CD4-positive, alpha-beta T cell (primary cell): ENCODE measurements around the gene NFIA. TPM values are rescaled to one million over a fixed set of nuclear protein-coding genes. Genes with fewer than 3 reads are reported as not detected.

ENCODE experiments used
- ATAC-seq: fragments of 200-7000 bp; cut with Tn5 transposase; one replicate; pipeline ENCODE4 v1.10.0; 2022; ENCODE audit warnings: mild to moderate bottlenecking; ENCODE audit not compliant: poor library complexity
- CTCF ChIA-PET: fragments of 350-600 bp; sonication (Branson Sonifier 250); formaldehyde crosslinking; loops from one replicate; lab custom pipeline; 2021; ENCODE audit warnings: antibody characterized with exemption, inconsistent platforms; lab: Charles Lee
- POLR2A ChIA-PET: fragments of 350-600 bp; sonication (Branson Sonifier 250); formaldehyde crosslinking; loops from one replicate; lab custom pipeline; 2021; ENCODE audit warnings: antibody characterized with exemption, inconsistent platforms; lab: Charles Lee
- DNase-seq, 14 experiments: peaks; one replicate each; pipeline ENCODE4 v3.0.0-alpha.2; 2013 to 2020; ENCODE audit warnings: mixed read lengths in 2 of 14
- H3K27ac ChIP-seq, 2 donors: one replicate each; pipeline versions ENCODE4 v1.5.1 to v1.7.0; 2013; ENCODE audit warnings: low read length in 2 of 2, low read depth in 1 of 2, mild to moderate bottlenecking in 1 of 2
- H3K27me3 ChIP-seq, 2 experiments: 1 replicate in 1 of 2; 2 replicates in 1 of 2; pipeline versions ENCODE4 v1.6.1 to v1.7.0; 2013; ENCODE audit warnings: low read length in 2 of 2, control low read depth in 1 of 2, mild to moderate bottlenecking in 1 of 2, moderate library complexity in 1 of 2; ENCODE audit not compliant: insufficient read depth in 2 of 2, control insufficient read depth in 1 of 2
- H3K36me3 ChIP-seq: one replicate; pipeline ENCODE4 v1.6.1; 2013; ENCODE audit warnings: low read length, control low read depth; ENCODE audit not compliant: insufficient read depth
- H3K4me1 ChIP-seq: one replicate; pipeline ENCODE4 v1.6.1; 2013; ENCODE audit warnings: low read length, control low read depth; ENCODE audit not compliant: insufficient read depth
- H3K4me3 ChIP-seq: one replicate; pipeline ENCODE4 v1.5.1; 2013; ENCODE audit warnings: mild to moderate bottlenecking, low read length, moderate library complexity
- H3K9me3 ChIP-seq, 2 experiments: 1 replicate in 1 of 2; 2 replicates in 1 of 2; pipeline versions ENCODE4 v1.6.1 to v1.7.0; 2013; ENCODE audit warnings: low read length in 2 of 2, mild to moderate bottlenecking in 2 of 2, control low read depth in 1 of 2, moderate library complexity in 1 of 2; ENCODE audit not compliant: control insufficient read depth in 1 of 2, insufficient read depth in 1 of 2
- H3K27ac Mint-ChIP-seq: one replicate; pipeline ENCODE4 v1.8.0; 2020; ENCODE audit warnings: mixed read lengths
- H3K27me3 Mint-ChIP-seq: one replicate; pipeline ENCODE4 v1.8.0; 2021; ENCODE audit warnings: mixed read lengths
- H3K36me3 Mint-ChIP-seq: one replicate; pipeline ENCODE4 v1.8.0; 2021; ENCODE audit warnings: low read depth, mixed read lengths
- H3K4me1 Mint-ChIP-seq: one replicate; pipeline ENCODE4 v1.8.0; 2021; ENCODE audit warnings: low read depth, mixed read lengths
- H3K4me3 Mint-ChIP-seq: one replicate; pipeline ENCODE4 v1.8.0; 2020; ENCODE audit warnings: mild to moderate bottlenecking, mixed read lengths
- H3K9me3 Mint-ChIP-seq: one replicate; pipeline ENCODE4 v1.8.0; 2020; ENCODE audit warnings: mixed read lengths
- CTCF ChIP-seq: fragments of 200-600 bp; IDR thresholded peaks from one replicate; pipeline ENCODE4 v1.8.0; 2022; ENCODE audit warnings: antibody characterized with exemption, mild to moderate bottlenecking
- intact Hi-C, 2 experiments: fragments of 100-400 bp; cut with DNase I in 1 of 2; cut with micrococcal nuclease in 1 of 2; formaldehyde crosslinking; loops; one replicate each; pipeline versions ENCODE4 v1.15.1 to v1.9.0; 2023 to 2025; cut with DNase I, micrococcal nuclease
- total RNA-seq, 174 experiments: library from RNA in 2 of 174; stranded (reverse) in 2 of 174; gene quantifications; one replicate each; pipeline ENCODE4 v1.2.3 and lab custom pipeline; 2021 to 2026

The NFIA gene
- total RNA-seq, 2 experiments from 2014 or later, result 4.8 to 5.9 TPM

GRCh38 chr1:61477301-61477700 lies 394.9 kb downstream of the NFIA start:
- H3K4me1 Mint-ChIP-seq, result no peaks in the 10 kb centered on the region
- H3K36me3 Mint-ChIP-seq, result no peaks in the 10 kb centered on the region
- ATAC-seq (no peak), DNase-seq (no peak)
- Histone ChIP-seq H3K27ac (no peak overlapping the region), H3K4me3 (no peak overlapping the region), H3K4me1 (no peaks in the 10 kb centered on the region), H3K36me3 (no peaks in the 10 kb centered on the region), H3K27me3 (peaks cover 4 to 12% of the 10 kb centered on the region in 2 experiments), H3K9me3 (no peaks in the 10 kb centered on the region)
- H3K27me3 Mint-ChIP-seq, result peaks cover 28% of the 10 kb centered on the region
- H3K4me3 Mint-ChIP-seq, result no peak overlapping the region
- no peak overlapping the region for H3K27ac Mint-ChIP-seq
- ChIA-PET CTCF (no interaction called here), POLR2A (no interaction called here)
- H3K9me3 Mint-ChIP-seq, result no peaks in the 10 kb centered on the region
- intact Hi-C loops, result no loop called here
- TF ChIP-seq CTCF, result no peak

- TF ChIP-seq CTCF, result no peak
- Mint-ChIP-seq H3K4me1 (no peaks in the 10 kb centered on the region), H3K27me3 (peaks cover 15% of the 10 kb centered on the region), H3K36me3 (no peaks in the 10 kb centered on the region), H3K4me3 (no peak overlapping the region), H3K9me3 (no peaks in the 10 kb centered on the region), H3K27ac (no peak overlapping the region)
- H3K36me3 ChIP-seq, result no peaks in the 10 kb centered on the region
- no peak for DNase-seq
- intact Hi-C loops, result no loop called here
- no peak overlapping the region for H3K27ac ChIP-seq
- H3K4me1 ChIP-seq, result no peaks in the 10 kb centered on the region
- CTCF ChIA-PET, result no interaction called here
- H3K4me3 ChIP-seq, result no peak overlapping the region
- peaks cover 2 to 14% of the 10 kb centered on the region in 2 experiments for H3K27me3 ChIP-seq
- ATAC-seq, result no peak
- no peaks in the 10 kb centered on the region for H3K9me3 ChIP-seq
- POLR2A ChIA-PET, result no interaction called here
Measured at GRCh38 chr1:61480273-61480935, 398.0 kb downstream of the NFIA start.

- intact Hi-C loops, result no loop called here
- H3K27me3 ChIP-seq, result peaks cover 2 to 12% of the 10 kb centered on the region in 2 experiments
- no peak for DNase-seq
- H3K9me3 ChIP-seq, result no peaks in the 10 kb centered on the region
- Mint-ChIP-seq H3K27ac (no peak overlapping the region), H3K27me3 (peaks cover 12% of the 10 kb centered on the region), H3K4me3 (no peak overlapping the region), H3K4me1 (no peaks in the 10 kb centered on the region), H3K36me3 (no peaks in the 10 kb centered on the region), H3K9me3 (no peaks in the 10 kb centered on the region)
- no peak overlapping the region for H3K4me3 ChIP-seq
- no peak for ATAC-seq
- POLR2A ChIA-PET, result no interaction called here
- no peak for TF ChIP-seq CTCF
- CTCF ChIA-PET, result no interaction called here
- no peaks in the 10 kb centered on the region for H3K4me1 ChIP-seq
- H3K36me3 ChIP-seq, result no peaks in the 10 kb centered on the region
- no peak overlapping the region for H3K27ac ChIP-seq
Measured at GRCh38 chr1:61481315-61481715, 399.0 kb downstream of the NFIA start.
